ENCODE data around the gene DAPK3. TPM values are rescaled to one million over a fixed set of nuclear protein-coding genes. Genes with fewer than 3 reads are reported as not detected.
"Not testable (repeated sequence)": the region's sequence is repeated elsewhere in the genome, so short reads cannot be mapped to it uniquely, and the experiment has no call there.

DAPK3 gene
- total RNA-seq, 1 donor from 2014 or later = 82.4 TPM

GRCh38 chr19:3978145-3978544 lies 7.2 kb upstream of the DAPK3 start:
- DNase-seq = no peak

GRCh38 chr19:3977242-3978143 lies 6.6 kb upstream of the DAPK3 start:
- peak; percentile 1 for DNase-seq

GRCh38 chr19:3976495-3977241 lies 5.8 kb upstream of the DAPK3 start:
- DNase-seq = no peak

GRCh38 chr19:3975637-3976087 lies 4.8 kb upstream of the DAPK3 start:
- no peak for DNase-seq

GRCh38 chr19:3975144-3975543 lies 4.2 kb upstream of the DAPK3 start:
- DNase-seq = no peak

- peak; percentile 23 for DNase-seq
These were observed 539 bp downstream of the DAPK3 start for GRCh38 chr19:3970313-3970807.

- DNase-seq = peak; percentile 53
These were observed 1.2 kb downstream of the DAPK3 start for GRCh38 chr19:3969435-3970312.

- DNase-seq = peak; percentile 96
These were observed 2.1 kb downstream of the DAPK3 start for GRCh38 chr19:3968556-3969434.

GRCh38 chr19:3967983-3968382 lies 2.9 kb downstream of the DAPK3 start:
- not testable (repeated sequence) for DNase-seq

- DNase-seq = no peak
These were observed 4.6 kb downstream of the DAPK3 start for GRCh38 chr19:3966051-3967017.

GRCh38 chr19:3964256-3965194 lies 6.4 kb downstream of the DAPK3 start:
- DNase-seq = no peak

GRCh38 chr19:3963458-3964255 lies 7.2 kb downstream of the DAPK3 start:
- DNase-seq = no peak

GRCh38 chr19:3961007-3961406 lies 9.9 kb downstream of the DAPK3 start:
- no peak for DNase-seq

GRCh38 chr19:3959766-3960131 lies 11.2 kb downstream of the DAPK3 start:
- DNase-seq = no peak

- no peak for DNase-seq
These were observed 11.8 kb downstream of the DAPK3 start for GRCh38 chr19:3958836-3959765.

- DNase-seq = no peak
These were observed 15.2 kb downstream of the DAPK3 start for GRCh38 chr19:3955688-3956087.

- DNase-seq = not testable (repeated sequence)
These were observed 15.6 kb downstream of the DAPK3 start for GRCh38 chr19:3955276-3955675.
